GM21390 (cell line): Measurements from ENCODE around the gene PCDHA1.

Experiments used
- ATAC-seq: cut with Tn5 transposase; IDR thresholded peaks from one replicate; pipeline ENCODE4 v1.9.1; 2021; ENCODE audit not compliant: unreplicated experiment

Gene PCDHA1

GRCh38 chr5:140986117-140986521, 200.2 kb downstream of the PCDHA1 start:
- no peak for ATAC-seq

- ATAC-seq = no peak
Measured at GRCh38 chr5:140988100-140988499, 202.2 kb downstream of the PCDHA1 start.

GRCh38 chr5:140988608-140989007, 202.7 kb downstream of the PCDHA1 start:
- no peak for ATAC-seq

- ATAC-seq = no peak
Measured at GRCh38 chr5:140989254-140990020, 203.5 kb downstream of the PCDHA1 start.

- no peak for ATAC-seq
Measured at GRCh38 chr5:140992828-140993227, 206.9 kb downstream of the PCDHA1 start.

- ATAC-seq = no peak
Measured at GRCh38 chr5:140996060-140996459, 210.1 kb downstream of the PCDHA1 start.

- ATAC-seq = no peak
Measured at GRCh38 chr5:140998921-140999410, 213.0 kb downstream of the PCDHA1 start.

GRCh38 chr5:141001446-141001843, 215.5 kb downstream of the PCDHA1 start:
- ATAC-seq = no peak

GRCh38 chr5:141001844-141002604, 216.1 kb downstream of the PCDHA1 start:
- ATAC-seq = no peak

- ATAC-seq = no peak
Measured at GRCh38 chr5:141002605-141002965, 216.6 kb downstream of the PCDHA1 start.

- no peak for ATAC-seq
Measured at GRCh38 chr5:141003031-141003430, 217.1 kb downstream of the PCDHA1 start.

- no peak for ATAC-seq
Measured at GRCh38 chr5:141003791-141004611, 218.1 kb downstream of the PCDHA1 start.

- ATAC-seq = no peak
Measured at GRCh38 chr5:141007791-141008190, 221.9 kb downstream of the PCDHA1 start.

- no peak for ATAC-seq
Measured at GRCh38 chr5:141010047-141010793, 224.3 kb downstream of the PCDHA1 start.

GRCh38 chr5:141017943-141018342, 232.0 kb downstream of the PCDHA1 start:
- no peak for ATAC-seq

GRCh38 chr5:141022384-141022783, 236.4 kb downstream of the PCDHA1 start:
- no peak for ATAC-seq

- no peak for ATAC-seq
Measured at GRCh38 chr5:141031006-141031405, 245.1 kb downstream of the PCDHA1 start.

GRCh38 chr5:141032626-141033025, 246.7 kb downstream of the PCDHA1 start:
- ATAC-seq = no peak

- no peak for ATAC-seq
Measured at GRCh38 chr5:141039061-141039460, 253.1 kb downstream of the PCDHA1 start.

GRCh38 chr5:141039517-141039916, 253.6 kb downstream of the PCDHA1 start:
- ATAC-seq = no peak
